ENCODE measurements around the gene SAMD9L. TPM values are rescaled to one million over a fixed set of nuclear protein-coding genes. Genes with fewer than 3 reads are reported as not detected.

SAMD9L gene
- total RNA-seq, 1 donor from 2014 or later: 1.8 TPM

- TF ChIP-seq, protein P1, sequence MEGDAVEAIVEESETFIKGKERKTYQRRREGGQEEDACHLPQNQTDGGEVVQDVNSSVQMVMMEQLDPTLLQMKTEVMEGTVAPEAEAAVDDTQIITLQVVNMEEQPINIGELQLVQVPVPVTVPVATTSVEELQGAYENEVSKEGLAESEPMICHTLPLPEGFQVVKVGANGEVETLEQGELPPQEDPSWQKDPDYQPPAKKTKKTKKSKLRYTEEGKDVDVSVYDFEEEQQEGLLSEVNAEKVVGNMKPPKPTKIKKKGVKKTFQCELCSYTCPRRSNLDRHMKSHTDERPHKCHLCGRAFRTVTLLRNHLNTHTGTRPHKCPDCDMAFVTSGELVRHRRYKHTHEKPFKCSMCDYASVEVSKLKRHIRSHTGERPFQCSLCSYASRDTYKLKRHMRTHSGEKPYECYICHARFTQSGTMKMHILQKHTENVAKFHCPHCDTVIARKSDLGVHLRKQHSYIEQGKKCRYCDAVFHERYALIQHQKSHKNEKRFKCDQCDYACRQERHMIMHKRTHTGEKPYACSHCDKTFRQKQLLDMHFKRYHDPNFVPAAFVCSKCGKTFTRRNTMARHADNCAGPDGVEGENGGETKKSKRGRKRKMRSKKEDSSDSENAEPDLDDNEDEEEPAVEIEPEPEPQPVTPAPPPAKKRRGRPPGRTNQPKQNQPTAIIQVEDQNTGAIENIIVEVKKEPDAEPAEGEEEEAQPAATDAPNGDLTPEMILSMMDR (conservative IDR thresholded peaks at IDR 0.05): no peak
- no peaks in the 10 kb centered on the region for H3K27me3 Mint-ChIP-seq
- H3K27ac Mint-ChIP-seq: no peak overlapping the region
- H3K9me3 Mint-ChIP-seq: no peaks in the 10 kb centered on the region
- H3K4me3 Mint-ChIP-seq: no peak overlapping the region
- DNase-seq (ENCODE audit: extremely low spot score, unreplicated experiment): no peak
- H3K4me1 Mint-ChIP-seq (ENCODE audit: unreplicated experiment): peaks cover 8% of the 10 kb centered on the region
- H3K36me3 Mint-ChIP-seq: no peaks in the 10 kb centered on the region
These were observed 28.8 kb downstream of the SAMD9L start for GRCh38 chr7:93119191-93119905.

DNA sequence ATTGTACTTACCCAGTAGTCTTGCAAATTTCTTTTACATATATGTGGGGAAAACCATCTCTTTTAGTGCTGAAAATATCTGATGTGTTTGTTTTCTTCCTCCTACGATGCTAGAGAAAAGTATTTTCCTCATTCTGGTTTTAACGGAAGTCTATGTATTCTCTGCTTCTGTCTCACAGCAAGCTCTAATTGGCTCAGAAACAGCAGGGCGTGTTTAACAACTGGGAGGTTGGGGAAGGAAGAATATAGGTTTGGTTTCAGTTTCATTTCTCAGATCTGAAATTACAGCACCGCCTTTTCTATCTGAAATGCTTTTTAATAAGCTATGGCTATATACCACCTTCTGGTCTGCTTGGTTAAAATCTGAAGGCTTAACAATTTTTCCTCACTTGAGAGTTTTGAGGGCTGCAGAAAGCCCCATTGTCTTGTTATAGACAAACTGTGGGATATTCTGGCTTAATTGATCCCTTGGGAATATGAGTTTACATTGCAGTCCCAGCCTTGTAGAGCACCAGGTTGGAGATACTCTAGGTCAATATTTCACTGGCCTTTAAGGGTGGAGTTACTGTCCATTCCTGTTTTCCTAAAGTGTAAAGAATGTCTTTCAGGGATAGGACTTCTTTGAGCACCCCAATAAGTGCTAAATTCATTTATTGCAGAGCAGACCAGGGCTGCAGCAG is 30.2 kb downstream of the SAMD9L start, which contains the start of gene SAMD9:
Gene SAMD9 (minus strand): TSS at position 128 of the 679 bp plus-strand sequence. CDS start 11,882 bp downstream, outside the sequence.
- TF ChIP-seq, protein P1 (conservative IDR thresholded peaks at IDR 0.05): no peak
- peak within 1 kb of the TSS; percentile 82 for H3K4me3 Mint-ChIP-seq
- peak within 1 kb of the TSS; percentile 59 for H3K27ac Mint-ChIP-seq
- H3K9me3 Mint-ChIP-seq: no peaks in the 10 kb centered on the region
- no peaks in the 10 kb centered on the region for H3K27me3 Mint-ChIP-seq
- no peak for DNase-seq (ENCODE audit: extremely low spot score, unreplicated experiment)
- peaks cover 8% of the 10 kb centered on the region for H3K4me1 Mint-ChIP-seq (ENCODE audit: unreplicated experiment)
- H3K36me3 Mint-ChIP-seq: no peaks in the 10 kb centered on the region

DNA sequence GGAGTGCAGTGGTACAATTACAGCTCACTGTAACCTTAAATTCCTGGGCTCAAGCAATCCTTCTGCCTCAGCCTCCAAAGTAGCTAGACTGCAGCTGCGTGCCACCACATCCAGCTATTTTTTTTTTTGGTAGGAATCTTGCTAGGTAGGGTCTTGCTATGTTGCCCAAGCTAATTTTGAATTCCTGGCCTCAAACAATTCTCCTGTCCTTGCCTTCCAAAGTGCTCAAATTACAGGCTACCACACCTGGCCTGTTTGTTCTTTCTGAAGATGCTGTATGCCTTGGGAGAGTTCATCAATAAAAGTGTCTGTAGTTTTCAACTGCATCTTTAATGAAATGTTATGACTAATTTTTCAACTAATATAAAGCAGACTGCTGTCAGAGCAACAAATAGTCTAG is 30.9 kb downstream of the SAMD9L start:
- Mint-ChIP-seq H3K9me3 (no peaks in the 10 kb centered on the region), H3K27ac (no peak overlapping the region), H3K27me3 (no peaks in the 10 kb centered on the region), H3K4me1 (ENCODE audit: unreplicated experiment) (peaks cover 8% of the 10 kb centered on the region), H3K4me3 (peak overlapping the region; percentile 23), H3K36me3 (no peaks in the 10 kb centered on the region)
- DNase-seq (ENCODE audit: extremely low spot score, unreplicated experiment): no peak
- TF ChIP-seq, protein P1 (conservative IDR thresholded peaks at IDR 0.05): no peak

- no peaks in the 10 kb centered on the region for H3K36me3 Mint-ChIP-seq
- H3K9me3 Mint-ChIP-seq: no peaks in the 10 kb centered on the region
- no peak overlapping the region for H3K4me3 Mint-ChIP-seq
- TF ChIP-seq, protein P1 (conservative IDR thresholded peaks at IDR 0.05): no peak
- H3K27ac Mint-ChIP-seq: no peak overlapping the region
- no peak for DNase-seq (ENCODE audit: extremely low spot score, unreplicated experiment)
- no peaks in the 10 kb centered on the region for H3K27me3 Mint-ChIP-seq
- H3K4me1 Mint-ChIP-seq (ENCODE audit: unreplicated experiment): peaks cover 8% of the 10 kb centered on the region
These were observed 32.4 kb downstream of the SAMD9L start for GRCh38 chr7:93115796-93116195.

DNA sequence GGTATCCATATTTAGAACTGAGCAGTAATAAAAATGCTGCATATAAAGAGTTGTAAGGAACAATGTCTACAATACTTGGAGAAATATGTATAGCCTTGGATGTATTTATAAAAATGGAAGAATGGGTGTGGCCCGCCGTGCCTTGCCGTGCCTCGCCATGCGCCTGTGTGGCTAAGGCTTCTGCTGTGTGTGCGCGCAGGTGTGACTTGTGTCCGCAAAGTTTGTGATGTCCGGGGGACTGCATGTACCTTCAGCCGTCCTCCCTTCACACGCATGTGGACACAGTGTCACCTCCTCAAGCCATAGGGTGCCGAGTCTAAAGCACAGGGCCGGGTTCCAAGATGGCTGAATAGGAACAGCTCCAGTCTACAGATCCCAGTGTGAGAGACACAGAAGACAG is 40.2 kb downstream of the SAMD9L start:
- Mint-ChIP-seq H3K27me3 (peaks cover 25% of the 10 kb centered on the region), H3K4me3 (no peak overlapping the region), H3K27ac (no peak overlapping the region), H3K36me3 (no peaks in the 10 kb centered on the region), H3K4me1 (ENCODE audit: unreplicated experiment) (no peaks in the 10 kb centered on the region), H3K9me3 (no peaks in the 10 kb centered on the region)
- no peak for DNase-seq (ENCODE audit: extremely low spot score, unreplicated experiment)
- TF ChIP-seq, protein P1 (conservative IDR thresholded peaks at IDR 0.05): no peak
